HG03039 (cell line): ENCODE measurements around the gene ANKS1A.
"Not testable (repeated sequence)": the region's sequence is repeated elsewhere in the genome, so short reads cannot be mapped to it uniquely, and the experiment has no call there.

ENCODE experiments used
- ATAC-seq: cut with Tn5 transposase; IDR thresholded peaks from one replicate; pipeline ENCODE4 v1.9.1; 2021; ENCODE audit warnings: mild to moderate bottlenecking, moderate library complexity; ENCODE audit not compliant: unreplicated experiment

Gene ANKS1A

DNA sequence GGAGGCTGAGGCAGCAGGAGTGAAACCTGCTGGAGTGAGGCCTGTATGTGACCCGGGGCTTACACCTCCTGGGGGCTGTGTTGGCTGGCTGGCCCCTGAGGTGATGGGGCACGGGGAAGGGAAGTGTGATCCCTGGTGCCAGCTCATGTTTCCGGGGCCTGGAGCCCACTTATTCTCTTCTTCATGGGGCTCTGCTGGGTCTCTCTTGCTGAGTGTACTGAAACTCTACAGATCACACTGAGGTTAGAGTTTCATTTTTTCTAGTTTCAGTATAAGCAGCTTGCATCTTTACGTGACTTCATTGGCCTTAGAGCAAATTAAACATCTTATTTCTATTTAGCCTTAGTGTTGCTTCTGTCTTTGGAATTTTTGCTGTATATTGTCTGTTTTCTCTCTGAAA lies 96.2 kb downstream of the ANKS1A start:
- ATAC-seq: no peak

- ATAC-seq: no peak
These were observed 97.8 kb downstream of the ANKS1A start for GRCh38 chr6:34986845-34987246.

GRCh38 chr6:34987506-34987905 lies 98.5 kb downstream of the ANKS1A start:
- no peak for ATAC-seq

- ATAC-seq: no peak
These were observed 102.0 kb downstream of the ANKS1A start for GRCh38 chr6:34990971-34991560.

DNA sequence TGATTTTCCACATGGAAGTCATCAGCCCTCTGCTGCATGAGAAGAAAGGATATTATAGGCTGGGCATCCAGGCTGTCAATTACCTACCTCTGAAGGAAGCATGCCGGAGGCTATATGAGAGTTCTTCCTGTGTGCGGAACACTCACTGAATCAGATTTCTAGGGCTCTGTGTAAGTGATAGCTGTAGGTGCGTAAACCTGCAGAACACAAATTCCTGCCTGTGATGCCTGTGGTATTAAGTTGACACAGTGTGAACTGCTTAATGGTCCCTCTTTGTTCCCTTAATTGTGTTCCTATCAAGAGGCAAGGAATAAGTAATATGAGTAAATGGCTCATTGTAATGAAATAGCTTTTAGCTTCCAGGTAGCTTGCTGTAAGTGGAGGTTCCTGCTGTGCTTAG lies 103.3 kb downstream of the ANKS1A start:
- ATAC-seq: no peak

DNA sequence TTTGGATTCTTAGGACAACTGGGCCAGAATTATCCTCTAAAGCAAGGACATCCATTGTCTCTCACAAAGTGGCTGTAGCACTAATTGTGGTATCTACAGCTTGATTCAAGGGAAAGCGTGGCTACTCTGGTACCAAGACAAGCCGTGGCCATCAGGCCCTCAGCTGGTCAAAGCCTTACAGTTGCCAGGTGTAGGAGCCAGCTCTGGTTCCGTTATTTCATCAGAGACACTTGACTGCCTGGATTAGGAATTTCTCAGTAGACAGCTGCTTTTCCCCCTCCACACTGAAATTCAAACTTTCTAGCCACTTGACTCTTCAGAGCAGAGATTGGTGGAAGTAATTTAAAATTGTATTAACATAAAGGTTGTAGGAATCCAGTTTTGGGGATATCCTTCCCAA lies 104.2 kb downstream of the ANKS1A start:
- ATAC-seq: no peak

GRCh38 chr6:34994693-34995092 lies 105.6 kb downstream of the ANKS1A start:
- no peak for ATAC-seq

DNA sequence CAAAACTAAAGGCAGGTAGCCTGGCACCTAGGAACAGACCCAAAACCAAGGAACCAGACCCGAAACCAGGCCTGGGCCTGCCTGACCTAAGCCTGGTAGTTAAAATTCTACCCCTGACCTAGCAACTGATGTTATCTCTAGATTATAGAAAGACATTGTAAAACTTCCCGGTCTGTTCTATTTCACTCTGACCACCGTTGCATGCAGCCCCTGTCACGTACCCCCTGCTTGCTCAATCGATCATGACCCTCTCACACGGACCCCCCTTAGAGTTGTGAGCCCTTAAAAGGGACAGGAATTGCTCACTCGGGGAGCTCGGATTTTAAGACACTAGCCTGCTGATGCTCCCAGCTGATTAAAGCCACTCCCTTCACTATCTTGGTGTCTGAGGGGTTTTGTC lies 109.4 kb downstream of the ANKS1A start:
- ATAC-seq: not testable (repeated sequence)

DNA sequence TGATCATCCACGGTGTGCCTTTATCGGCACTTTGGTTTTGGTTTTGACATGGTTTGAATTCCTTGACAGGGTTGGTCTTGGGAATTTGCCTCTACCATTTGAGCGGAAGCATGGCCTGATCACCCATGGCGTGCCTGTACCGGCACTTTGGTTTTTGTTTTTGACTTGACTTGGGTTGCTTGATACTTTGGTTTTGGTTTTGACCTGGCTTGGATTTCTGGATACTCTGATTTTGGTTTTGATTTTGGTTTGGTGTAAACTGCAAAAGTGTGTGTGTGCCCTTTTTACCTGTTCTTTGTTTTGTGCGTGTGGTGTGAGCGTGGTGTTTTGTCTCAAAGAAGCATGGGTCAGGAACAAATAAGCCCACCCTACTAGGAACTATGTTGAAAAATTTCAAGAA lies 110.1 kb downstream of the ANKS1A start:
- not testable (repeated sequence) for ATAC-seq

DNA sequence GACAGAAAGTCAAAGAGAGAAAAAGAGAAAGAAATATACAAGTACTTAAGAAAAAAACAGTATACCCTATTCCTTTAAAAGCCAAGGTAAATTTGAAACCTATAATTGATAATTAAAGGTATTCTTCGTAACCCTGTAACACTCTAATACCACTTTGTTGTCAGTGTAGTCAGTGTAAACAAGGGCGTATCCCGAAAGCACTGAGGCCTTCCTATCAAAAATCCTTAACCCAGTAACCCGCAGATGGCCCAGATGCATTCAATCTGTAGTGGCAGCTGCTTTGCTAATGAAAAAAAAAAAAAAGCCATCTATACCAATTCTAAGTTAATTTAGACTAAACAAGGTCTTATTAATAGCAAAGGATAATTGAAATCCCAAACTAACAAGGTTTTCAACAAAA lies 110.9 kb downstream of the ANKS1A start:
- not testable (repeated sequence) for ATAC-seq

DNA sequence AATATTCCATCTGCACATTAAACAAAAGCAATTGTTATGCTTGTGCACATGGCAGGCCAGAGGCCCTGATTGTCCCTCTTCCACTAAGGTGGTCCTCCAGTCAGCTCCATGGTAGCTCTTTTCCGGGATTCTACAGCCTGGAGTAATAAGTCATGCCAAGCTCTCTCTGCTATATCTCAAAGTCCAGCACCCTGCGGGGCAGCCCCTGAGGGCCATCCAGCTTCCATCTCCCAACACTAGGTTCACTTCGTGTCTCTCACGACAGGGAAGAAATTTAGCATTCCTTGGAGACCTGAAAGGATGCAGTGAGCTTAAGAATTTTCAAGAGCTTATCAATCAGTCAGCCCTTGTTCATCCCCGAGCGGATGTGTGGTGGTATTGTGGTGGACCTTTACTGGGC lies 112.3 kb downstream of the ANKS1A start:
- not testable (repeated sequence) for ATAC-seq

DNA sequence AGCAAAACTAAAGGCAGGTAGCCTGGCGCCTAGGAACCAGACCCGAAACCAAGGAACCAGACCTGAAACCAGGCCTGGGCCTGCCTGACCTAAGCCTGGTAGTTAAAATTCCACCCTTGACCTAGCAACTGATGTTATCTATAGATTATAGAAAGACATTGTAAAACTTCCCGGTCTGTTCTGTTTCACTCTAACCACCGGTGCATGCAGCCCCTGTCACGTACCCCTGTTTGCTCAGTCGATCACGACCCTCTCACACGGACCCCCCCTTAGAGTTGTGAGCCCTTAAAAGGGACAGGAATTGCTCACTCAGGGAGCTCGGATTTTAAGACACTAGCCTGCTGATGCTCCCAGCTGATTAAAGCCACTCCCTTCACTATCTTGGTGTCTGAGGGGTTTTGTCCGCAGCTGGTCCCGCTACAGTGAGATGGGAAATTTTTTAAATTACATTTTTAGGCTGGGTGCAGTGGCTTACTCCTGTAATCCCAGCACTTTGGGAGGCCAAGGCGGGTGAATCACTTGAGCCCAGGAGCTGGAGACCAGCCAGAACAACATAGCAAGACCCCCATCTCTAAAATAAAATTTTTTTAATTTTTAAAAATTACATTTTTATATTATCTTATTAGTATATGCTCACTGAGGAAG lies 115.0 kb downstream of the ANKS1A start:
- ATAC-seq: not testable (repeated sequence)

GRCh38 chr6:35007016-35007415 lies 118.0 kb downstream of the ANKS1A start:
- no peak for ATAC-seq

- ATAC-seq: no peak
These were observed 119.8 kb downstream of the ANKS1A start for GRCh38 chr6:35008858-35009257.

DNA sequence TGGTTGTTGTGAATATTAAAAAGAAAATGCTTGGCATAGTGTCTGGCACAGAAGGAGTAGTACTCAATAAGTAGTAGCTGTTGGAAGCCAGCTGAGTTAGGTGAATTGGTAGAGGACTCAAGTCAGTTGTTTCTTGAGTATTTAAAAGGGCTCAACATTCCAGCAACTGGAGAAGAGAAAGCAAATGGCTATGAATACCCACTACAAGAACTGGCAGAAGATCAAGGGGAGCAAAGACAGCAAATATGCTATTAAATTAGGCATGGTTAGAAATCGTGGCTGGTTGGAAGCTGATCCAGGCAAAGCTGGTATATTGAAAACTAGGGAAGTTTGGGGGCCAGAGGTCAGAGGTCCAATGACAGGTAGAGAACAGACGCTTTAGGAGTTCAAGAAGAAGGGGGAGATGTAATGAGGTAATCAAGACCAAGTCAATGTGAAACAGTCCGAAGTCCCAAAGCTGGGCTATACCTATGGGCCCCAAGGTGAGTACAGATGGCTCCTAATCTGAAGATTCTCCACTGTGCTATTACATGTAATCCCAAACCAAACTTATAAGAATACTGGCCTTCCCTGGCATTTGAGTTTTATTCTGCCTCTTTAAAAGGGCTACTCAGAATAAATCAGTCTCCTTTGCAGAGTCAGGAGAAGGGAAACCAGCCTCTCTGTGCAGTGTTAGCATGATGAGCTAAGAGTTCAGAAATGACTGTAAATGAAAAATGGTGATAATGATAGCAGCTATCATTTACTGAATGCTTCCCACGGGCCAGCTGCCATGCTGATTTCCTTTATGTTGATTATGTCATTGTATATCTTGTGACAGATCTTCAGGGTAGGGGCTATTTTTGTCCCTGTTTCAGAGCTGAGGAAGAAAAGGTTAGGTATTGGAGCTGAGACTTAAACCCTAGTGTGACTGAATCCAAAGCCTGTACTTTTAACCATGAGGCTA lies 122.3 kb downstream of the ANKS1A start:
- ATAC-seq: no peak

GRCh38 chr6:35013701-35014100 lies 124.6 kb downstream of the ANKS1A start:
- ATAC-seq: no peak

- ATAC-seq: no peak
These were observed 125.3 kb downstream of the ANKS1A start for GRCh38 chr6:35014341-35014740.

DNA sequence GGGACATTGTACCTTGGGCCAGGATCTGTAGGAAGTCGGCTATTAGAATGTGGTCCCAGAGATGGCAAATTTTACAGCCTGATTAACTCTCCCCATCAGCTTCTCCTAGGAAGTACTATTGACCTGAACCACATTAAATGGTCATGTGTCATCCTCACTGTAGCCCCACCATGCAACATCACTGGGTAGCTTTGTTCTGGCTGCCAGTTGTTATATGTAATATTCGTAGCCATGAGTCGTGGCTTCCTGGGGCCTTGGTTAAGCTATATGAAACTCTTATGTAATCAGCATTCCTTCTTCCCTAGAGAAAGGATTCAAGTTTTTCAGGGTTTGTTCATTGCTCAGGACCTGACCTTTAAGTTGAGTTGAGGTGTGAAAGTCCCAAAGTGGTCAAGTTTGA lies 125.7 kb downstream of the ANKS1A start:
- no peak for ATAC-seq

- no peak for ATAC-seq
These were observed 126.4 kb downstream of the ANKS1A start for GRCh38 chr6:35015476-35015875.

DNA sequence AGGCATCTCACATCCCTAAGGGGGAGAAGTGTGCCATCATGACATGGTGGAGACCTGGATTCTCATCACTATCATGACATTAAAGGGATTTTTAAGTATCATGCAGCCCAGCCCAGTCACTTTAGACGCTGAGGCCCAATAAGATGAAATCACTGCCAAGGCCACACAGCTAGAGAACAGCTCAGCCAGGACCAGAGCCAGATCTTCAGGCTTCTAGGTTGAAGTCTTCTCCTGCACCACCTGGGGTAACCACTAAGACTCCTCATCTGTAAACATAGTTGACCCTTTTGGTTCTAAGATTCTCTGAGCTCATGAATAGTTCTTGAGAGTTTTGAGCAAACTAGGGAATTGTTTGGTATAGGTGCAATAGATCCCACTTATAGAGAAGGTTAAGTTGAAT lies 126.9 kb downstream of the ANKS1A start:
- ATAC-seq: no peak

- ATAC-seq: no peak
These were observed 127.7 kb downstream of the ANKS1A start for GRCh38 chr6:35016502-35017321.
